ENCODE measurements around the gene ACP7.
"Not testable (repeated sequence)": the region's sequence is repeated elsewhere in the genome, so short reads cannot be mapped to it uniquely, and the experiment has no call there.

Gene ACP7

DNA sequence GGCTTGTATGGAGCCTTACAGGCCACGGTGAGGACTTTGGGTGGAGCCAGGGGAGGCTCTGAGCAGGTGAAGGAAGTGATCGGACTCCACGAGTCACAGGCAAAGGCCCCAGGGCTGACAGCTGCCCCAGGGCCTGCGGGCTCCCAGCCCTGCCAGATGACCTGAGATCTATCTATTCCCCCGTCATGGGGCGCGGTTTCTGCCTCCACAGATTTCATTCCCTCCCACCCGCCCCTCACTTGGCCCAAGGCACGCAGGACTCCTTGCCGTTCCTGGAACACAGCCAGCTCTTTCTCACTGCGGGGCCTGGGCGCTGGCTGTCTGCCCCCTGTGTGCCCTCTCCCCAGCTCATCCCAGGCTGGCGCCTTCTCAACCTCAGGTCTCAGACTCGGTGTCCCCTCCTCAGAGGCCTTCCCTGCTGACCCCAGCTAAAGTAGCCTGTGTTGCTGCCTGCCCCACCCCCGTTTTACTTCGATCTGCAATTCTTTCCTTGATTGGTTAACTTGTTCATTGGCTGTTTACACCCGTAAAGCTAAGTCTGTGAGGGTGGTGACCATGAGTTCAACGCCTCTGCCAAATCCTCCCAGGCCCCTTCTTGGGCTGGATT lies 27.5 kb downstream of the ACP7 start:
- no peak overlapping the region for H3K27ac ChIP-seq

DNA sequence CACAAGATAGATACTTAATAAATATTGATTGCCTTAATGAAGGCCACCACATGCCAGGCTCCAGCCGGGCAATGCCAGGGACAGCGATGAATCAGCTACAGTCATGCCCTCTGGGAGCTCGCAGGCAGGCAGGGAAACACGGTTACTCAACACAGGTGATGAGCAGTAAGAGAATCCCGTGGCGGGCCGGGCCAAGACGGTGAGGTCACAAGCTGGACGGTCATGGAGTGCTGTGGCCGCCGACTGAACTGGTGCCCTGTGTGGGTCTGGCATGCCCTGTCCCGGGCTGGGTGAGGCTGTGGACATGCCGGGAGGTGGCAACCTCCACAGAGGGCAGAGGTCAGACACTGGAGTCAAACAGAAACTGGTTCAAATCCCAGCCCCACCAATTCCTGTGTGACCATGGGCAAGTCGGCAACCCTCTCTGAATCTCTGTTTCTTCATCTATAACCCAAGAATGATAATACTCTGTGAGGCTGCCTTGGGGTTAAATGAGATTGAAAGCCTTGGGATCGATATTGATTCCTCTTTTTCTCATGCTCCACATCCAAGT lies 28.2 kb downstream of the ACP7 start:
- H3K4me1 ChIP-seq (ENCODE audit: control insufficient read depth in 1 of 2, insufficient read depth in 1 of 2, low read depth in 1 of 2, low read length in 1 of 2): no peaks in the 10 kb centered on the region
- H3K27ac ChIP-seq: no peak overlapping the region
- TF ChIP-seq, protein P1, sequence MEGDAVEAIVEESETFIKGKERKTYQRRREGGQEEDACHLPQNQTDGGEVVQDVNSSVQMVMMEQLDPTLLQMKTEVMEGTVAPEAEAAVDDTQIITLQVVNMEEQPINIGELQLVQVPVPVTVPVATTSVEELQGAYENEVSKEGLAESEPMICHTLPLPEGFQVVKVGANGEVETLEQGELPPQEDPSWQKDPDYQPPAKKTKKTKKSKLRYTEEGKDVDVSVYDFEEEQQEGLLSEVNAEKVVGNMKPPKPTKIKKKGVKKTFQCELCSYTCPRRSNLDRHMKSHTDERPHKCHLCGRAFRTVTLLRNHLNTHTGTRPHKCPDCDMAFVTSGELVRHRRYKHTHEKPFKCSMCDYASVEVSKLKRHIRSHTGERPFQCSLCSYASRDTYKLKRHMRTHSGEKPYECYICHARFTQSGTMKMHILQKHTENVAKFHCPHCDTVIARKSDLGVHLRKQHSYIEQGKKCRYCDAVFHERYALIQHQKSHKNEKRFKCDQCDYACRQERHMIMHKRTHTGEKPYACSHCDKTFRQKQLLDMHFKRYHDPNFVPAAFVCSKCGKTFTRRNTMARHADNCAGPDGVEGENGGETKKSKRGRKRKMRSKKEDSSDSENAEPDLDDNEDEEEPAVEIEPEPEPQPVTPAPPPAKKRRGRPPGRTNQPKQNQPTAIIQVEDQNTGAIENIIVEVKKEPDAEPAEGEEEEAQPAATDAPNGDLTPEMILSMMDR (IDR thresholded peaks at IDR 0.05): no peak
- no peaks in the 10 kb centered on the region for H3K36me3 ChIP-seq
- H3K9me3 ChIP-seq: no peaks in the 10 kb centered on the region
- H3K4me3 ChIP-seq (ENCODE audit: low read depth in 1 of 2, low read length in 1 of 2): no peak overlapping the region
- peaks cover 17% of the 10 kb centered on the region for H3K27me3 ChIP-seq

More for the DNA sequence above, 27.5 kb downstream of the ACP7 start:
- Histone ChIP-seq H3K4me3 (ENCODE audit: low read depth in 1 of 2, low read length in 1 of 2) (no peak overlapping the region), H3K27me3 (peaks cover 19% of the 10 kb centered on the region), H3K9me3 (no peaks in the 10 kb centered on the region), H3K4me1 (ENCODE audit: control insufficient read depth in 1 of 2, insufficient read depth in 1 of 2, low read depth in 1 of 2, low read length in 1 of 2) (no peaks in the 10 kb centered on the region), H3K36me3 (no peaks in the 10 kb centered on the region)
- TF ChIP-seq, protein P1 (IDR thresholded peaks at IDR 0.05): no peak

DNA sequence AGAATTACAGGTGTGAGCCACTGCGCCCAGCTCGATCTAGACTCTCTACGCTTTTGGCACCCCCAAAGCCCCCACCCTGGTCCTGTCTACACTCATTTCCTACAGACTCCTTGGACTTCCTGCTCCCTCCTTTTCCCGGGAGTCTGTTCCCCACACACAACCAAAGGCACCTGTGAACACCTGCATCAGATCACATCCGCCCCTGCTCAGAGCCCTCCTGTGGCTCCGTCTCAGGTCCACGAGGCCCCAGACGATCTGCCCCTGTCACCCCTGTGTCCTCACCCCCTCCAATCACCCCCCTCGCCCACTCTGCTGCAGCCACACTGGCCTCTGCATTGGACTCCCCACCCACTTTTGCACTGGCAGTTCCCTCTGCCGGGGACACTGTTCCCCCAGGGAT lies 29.0 kb downstream of the ACP7 start:
- no peak overlapping the region for H3K27ac ChIP-seq
- TF ChIP-seq, protein P1 (IDR thresholded peaks at IDR 0.05): no peak

DNA sequence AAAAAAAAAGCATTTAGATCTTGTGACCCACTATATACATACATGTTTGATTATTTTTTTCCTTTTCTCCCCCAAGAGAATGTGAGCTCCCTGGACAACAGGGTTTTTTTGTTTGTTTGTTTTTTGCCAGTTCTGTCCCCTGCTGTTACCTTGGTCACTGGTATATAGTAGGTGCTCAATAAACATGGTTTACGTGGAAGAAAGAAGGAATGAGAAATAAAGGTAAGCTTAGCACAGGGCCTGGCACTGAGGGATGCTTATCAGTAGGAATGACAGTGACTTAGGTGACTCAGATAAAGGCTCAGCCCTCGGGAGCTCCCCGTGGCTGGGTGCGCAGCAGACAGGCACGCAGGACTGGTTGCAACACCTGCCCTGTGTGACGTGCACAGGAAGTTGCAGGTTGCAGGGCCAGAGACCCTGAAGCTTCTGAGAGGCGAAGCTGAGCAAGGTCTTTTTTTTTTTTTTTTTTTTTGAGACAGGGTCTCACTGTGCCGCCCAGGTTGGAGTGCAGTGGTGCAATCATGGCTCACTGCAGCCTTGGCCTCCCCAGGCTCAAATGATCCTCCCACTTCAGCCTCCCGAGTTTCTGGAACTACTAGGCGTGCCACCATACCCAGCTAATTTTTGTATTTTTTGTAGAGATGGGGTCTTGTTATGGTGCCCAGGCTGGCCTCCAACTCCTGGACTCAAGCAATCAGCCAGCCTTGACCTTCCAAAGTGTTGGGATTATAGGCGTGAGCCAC lies 31.1 kb downstream of the ACP7 start:
- Histone ChIP-seq H3K36me3 (no peaks in the 10 kb centered on the region), H3K9me3 (no peaks in the 10 kb centered on the region), H3K27me3 (peaks cover 16% of the 10 kb centered on the region), H3K4me3 (ENCODE audit: low read depth in 1 of 2, low read length in 1 of 2) (no peak overlapping the region), H3K27ac (no peak overlapping the region), H3K4me1 (ENCODE audit: control insufficient read depth in 1 of 2, insufficient read depth in 1 of 2, low read depth in 1 of 2, low read length in 1 of 2) (no peaks in the 10 kb centered on the region)
- TF ChIP-seq, protein P1 (IDR thresholded peaks at IDR 0.05): no peak

More for the DNA sequence above, 29.0 kb downstream of the ACP7 start:
- Histone ChIP-seq H3K4me3 (ENCODE audit: low read depth in 1 of 2, low read length in 1 of 2) (no peak overlapping the region), H3K27me3 (peaks cover 17% of the 10 kb centered on the region), H3K36me3 (no peaks in the 10 kb centered on the region), H3K9me3 (no peaks in the 10 kb centered on the region), H3K4me1 (ENCODE audit: control insufficient read depth in 1 of 2, insufficient read depth in 1 of 2, low read depth in 1 of 2, low read length in 1 of 2) (no peaks in the 10 kb centered on the region)

DNA sequence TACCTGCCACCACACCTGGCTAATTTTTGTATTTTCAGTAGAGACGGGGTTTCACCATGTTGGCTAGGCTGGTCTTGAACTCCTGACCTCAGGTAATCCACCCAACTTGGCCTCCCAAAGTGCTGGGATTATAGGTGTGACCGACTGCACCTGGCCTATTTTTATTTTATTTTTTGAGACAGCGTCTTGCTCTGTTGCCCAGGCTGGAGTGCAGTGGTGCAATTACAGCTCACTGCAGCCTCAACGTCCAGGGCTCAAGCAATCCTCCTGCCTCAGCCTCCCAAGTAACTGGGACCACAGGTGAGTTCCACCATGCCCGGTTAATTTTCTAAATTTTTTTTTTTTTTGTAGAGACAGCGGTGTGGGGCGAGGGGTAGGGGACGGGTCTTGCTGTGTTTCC lies 32.9 kb downstream of the ACP7 start:
- not testable (repeated sequence) for H3K9me3 ChIP-seq; H3K4me3 ChIP-seq (ENCODE audit: low read depth in 1 of 2, low read length in 1 of 2); H3K4me1 ChIP-seq (ENCODE audit: control insufficient read depth in 1 of 2, insufficient read depth in 1 of 2, low read depth in 1 of 2, low read length in 1 of 2); H3K36me3 ChIP-seq; H3K27ac ChIP-seq
- H3K27me3 ChIP-seq: peaks cover 11% of the 10 kb centered on the region

DNA sequence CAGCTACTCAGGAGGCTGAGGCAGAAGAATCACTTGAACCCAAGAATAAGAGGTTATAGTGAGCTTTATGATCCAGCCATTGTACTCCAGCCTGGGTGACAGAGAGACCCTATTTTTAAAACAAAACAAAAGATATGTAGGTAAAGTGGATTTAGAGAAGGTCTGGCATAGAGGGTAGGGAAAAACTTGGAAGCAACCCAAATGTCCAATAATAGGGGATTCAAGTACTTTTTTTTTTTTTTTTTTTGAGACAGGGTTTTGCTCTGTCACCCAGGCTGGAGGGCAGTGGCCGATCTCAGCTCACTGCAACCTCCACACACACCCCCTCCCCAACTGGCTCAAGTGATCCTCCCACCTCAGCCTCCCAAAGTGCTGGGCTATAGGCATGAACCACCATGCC lies 35.7 kb downstream of the ACP7 start:
- Histone ChIP-seq H3K27me3 (peaks cover 11% of the 10 kb centered on the region), H3K27ac (no peak overlapping the region), H3K4me1 (ENCODE audit: control insufficient read depth in 1 of 2, insufficient read depth in 1 of 2, low read depth in 1 of 2, low read length in 1 of 2) (peaks cover 0 to 1% of the 10 kb centered on the region in 2 experiments), H3K36me3 (no peaks in the 10 kb centered on the region), H3K4me3 (ENCODE audit: low read depth in 1 of 2, low read length in 1 of 2) (no peak overlapping the region), H3K9me3 (no peaks in the 10 kb centered on the region)
- TF ChIP-seq, protein P1 (IDR thresholded peaks at IDR 0.05): no peak
